GM19395 (cell line): ENCODE measurements around the gene NCAPD2.
"Not testable (repeated sequence)": the region's sequence is repeated elsewhere in the genome, so short reads cannot be mapped to it uniquely, and the experiment has no call there.

ENCODE experiments used
- ATAC-seq: cut with Tn5 transposase; IDR thresholded peaks from one replicate; pipeline ENCODE4 v1.9.1; 2021; ENCODE audit warnings: mild to moderate bottlenecking, moderate library complexity; ENCODE audit not compliant: unreplicated experiment

Gene NCAPD2

DNA sequence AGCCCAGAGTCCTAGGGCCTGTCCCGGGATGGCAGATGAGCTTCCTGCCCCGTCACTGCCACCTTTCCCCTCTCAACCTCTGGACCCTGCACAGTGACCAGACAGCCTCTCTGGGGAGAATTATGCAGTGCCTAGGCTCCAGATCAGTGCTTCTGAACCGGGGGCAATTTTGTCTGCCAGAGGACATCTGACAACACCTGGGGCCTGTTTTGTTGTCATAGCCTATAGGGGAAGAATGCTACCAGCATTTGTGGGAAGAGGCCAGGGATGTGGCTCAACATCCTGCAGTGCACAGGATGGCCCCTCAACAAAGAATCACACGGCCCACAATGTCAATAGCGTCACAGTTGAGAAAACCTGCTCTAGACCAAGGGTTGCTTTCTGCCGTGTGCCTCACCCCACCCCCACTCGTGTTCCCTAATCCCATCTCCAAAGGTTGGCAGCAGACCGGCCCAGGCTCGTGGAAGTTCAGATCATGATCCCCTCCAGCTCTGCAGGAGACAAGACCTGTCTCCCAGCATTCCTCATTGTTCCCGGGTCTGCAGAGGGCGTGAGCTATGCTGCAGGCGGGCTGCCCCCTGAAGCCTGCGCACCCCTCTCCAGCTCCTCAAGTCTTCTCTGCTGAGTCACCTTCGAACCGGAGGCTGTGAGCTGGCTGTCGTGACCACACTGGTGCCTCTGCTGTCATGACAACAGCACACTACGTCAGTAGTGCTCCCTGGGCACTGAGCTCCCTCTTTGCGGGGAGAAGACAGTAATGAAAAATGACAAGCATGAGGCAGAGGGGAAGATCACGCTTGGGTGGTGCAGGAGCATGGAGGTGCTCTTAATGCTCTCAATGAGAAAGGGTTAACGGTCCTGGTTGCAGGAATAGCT is 38.4 kb downstream of the NCAPD2 start:
- no peak for ATAC-seq

GRCh38 chr12:6532927-6533652 is 39.2 kb downstream of the NCAPD2 start:
- peak; percentile 13 for ATAC-seq

GRCh38 chr12:6533653-6533922 is 39.7 kb downstream of the NCAPD2 start:
- ATAC-seq = peak; percentile 13

GRCh38 chr12:6533923-6534694 is 40.2 kb downstream of the NCAPD2 start, which contains the start of gene GAPDH:
Gene GAPDH, plus strand, starts transcription at chr12:6534517. Its CDS starts 316 bp downstream, at chr12:6534833.
- ATAC-seq = peak; percentile 66

DNA sequence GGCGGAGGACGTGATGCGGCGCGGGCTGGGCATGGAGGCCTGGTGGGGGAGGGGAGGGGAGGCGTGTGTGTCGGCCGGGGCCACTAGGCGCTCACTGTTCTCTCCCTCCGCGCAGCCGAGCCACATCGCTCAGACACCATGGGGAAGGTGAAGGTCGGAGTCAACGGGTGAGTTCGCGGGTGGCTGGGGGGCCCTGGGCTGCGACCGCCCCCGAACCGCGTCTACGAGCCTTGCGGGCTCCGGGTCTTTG is 40.7 kb downstream of the NCAPD2 start:
- ATAC-seq = peak; percentile 0

DNA sequence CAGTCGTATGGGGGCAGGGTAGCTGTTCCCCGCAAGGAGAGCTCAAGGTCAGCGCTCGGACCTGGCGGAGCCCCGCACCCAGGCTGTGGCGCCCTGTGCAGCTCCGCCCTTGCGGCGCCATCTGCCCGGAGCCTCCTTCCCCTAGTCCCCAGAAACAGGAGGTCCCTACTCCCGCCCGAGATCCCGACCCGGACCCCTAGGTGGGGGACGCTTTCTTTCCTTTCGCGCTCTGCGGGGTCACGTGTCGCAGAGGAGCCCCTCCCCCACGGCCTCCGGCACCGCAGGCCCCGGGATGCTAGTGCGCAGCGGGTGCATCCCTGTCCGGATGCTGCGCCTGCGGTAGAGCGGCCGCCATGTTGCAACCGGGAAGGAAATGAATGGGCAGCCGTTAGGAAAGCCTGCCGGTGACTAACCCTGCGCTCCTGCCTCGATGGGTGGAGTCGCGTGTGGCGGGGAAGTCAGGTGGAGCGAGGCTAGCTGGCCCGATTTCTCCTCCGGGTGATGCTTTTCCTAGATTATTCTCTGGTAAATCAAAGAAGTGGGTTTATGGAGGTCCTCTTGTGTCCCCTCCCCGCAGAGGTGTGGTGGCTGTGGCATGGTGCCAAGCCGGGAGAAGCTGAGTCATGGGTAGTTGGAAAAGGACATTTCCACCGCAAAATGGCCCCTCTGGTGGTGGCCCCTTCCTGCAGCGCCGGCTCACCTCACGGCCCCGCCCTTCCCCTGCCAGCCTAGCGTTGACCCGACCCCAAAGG is 41.2 kb downstream of the NCAPD2 start:
- peak; percentile 0 for ATAC-seq

DNA sequence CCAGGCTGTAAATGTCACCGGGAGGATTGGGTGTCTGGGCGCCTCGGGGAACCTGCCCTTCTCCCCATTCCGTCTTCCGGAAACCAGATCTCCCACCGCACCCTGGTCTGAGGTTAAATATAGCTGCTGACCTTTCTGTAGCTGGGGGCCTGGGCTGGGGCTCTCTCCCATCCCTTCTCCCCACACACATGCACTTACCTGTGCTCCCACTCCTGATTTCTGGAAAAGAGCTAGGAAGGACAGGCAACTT is 41.7 kb downstream of the NCAPD2 start:
- ATAC-seq = no peak

GRCh38 chr12:6535960-6536847 is 42.3 kb downstream of the NCAPD2 start:
- no peak for ATAC-seq

- ATAC-seq = no peak
Measured at GRCh38 chr12:6536894-6537579, 43.1 kb downstream of the NCAPD2 start.

GRCh38 chr12:6537580-6538419 is 43.9 kb downstream of the NCAPD2 start:
- not testable (repeated sequence) for ATAC-seq

DNA sequence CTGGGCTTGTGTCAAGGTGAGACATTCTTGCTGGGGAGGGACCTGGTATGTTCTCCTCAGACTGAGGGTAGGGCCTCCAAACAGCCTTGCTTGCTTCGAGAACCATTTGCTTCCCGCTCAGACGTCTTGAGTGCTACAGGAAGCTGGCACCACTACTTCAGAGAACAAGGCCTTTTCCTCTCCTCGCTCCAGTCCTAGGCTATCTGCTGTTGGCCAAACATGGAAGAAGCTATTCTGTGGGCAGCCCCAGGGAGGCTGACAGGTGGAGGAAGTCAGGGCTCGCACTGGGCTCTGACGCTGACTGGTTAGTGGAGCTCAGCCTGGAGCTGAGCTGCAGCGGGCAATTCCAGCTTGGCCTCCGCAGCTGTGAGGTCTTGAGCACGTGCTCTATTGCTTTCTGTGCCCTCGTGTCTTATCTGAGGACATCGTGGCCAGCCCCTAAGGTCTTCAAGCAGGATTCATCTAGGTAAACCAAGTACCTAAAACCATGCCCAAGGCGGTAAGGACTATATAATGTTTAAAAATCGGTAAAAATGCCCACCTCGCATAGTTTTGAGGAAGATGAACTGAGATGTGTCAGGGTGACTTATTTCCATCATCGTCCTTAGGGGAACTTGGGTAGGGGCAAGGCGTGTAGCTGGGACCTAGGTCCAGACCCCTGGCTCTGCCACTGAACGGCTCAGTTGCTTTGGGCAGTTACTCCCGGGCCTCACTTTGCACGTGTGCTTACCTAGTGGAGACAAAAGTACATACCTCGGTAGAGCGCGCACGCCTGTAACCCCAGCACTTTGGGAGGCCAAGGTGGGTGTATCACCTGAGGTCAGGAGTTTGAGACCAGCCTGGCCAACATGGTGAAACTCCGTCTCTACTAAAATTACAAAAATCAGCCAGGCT is 44.8 kb downstream of the NCAPD2 start:
- no peak for ATAC-seq

GRCh38 chr12:6539314-6539682 is 45.4 kb downstream of the NCAPD2 start:
- no peak for ATAC-seq

DNA sequence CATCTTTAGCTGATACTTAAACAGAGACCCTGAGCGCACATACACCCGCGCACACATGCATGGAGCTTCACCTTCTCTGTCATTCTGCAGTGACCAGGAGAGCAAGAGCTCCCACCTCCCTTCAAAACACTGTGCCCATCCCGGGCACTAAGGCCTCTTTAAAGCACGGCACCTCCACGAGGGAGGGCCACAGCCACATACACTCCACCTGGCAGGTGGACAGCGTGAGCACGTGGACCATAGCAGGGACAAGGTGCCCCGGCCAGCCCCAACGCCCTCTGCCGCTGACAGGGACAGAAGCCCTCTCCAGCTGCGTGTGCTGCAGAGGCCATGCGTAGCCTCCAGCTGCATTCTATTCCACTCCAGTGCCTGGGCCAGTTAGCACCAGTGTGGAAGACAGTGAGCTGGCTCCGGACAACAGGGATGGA is 45.8 kb downstream of the NCAPD2 start:
- no peak for ATAC-seq

DNA sequence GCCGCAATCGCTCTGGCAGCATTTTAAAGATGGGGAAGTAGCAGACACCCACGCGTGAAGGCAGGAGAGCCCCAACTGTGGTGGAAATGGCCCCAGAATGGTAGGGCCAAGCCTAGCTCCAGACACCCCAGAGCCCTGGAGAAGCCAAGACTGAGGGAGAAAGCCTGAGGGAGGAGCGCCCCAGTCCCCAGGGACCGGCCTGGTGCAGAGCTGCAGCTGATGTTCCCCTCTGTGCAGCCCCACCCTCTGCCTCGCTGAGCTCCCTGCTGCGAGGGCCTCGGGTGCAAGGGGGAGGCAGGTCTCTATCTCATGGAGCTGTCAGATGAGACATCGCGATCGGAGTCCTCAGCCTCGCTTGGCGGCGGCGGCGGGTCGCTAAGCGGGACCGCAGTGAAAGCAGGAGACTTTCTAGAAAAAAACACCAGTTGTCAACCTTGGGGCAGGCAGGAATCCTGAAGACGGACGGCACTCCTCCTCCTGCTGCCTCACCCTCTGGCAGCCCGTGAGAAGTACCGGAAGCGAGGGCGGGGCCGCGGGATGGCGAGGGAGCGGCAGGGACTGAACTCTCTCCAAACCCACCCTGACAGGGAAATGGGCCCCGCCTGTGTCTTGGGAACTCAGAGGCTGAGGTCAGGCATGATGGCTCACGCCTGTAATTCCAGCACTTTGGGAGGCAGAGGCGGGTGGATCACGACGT is 46.4 kb downstream of the NCAPD2 start:
- ATAC-seq = no peak

- ATAC-seq = no peak
Measured at GRCh38 chr12:6541371-6542165, 47.7 kb downstream of the NCAPD2 start.

DNA sequence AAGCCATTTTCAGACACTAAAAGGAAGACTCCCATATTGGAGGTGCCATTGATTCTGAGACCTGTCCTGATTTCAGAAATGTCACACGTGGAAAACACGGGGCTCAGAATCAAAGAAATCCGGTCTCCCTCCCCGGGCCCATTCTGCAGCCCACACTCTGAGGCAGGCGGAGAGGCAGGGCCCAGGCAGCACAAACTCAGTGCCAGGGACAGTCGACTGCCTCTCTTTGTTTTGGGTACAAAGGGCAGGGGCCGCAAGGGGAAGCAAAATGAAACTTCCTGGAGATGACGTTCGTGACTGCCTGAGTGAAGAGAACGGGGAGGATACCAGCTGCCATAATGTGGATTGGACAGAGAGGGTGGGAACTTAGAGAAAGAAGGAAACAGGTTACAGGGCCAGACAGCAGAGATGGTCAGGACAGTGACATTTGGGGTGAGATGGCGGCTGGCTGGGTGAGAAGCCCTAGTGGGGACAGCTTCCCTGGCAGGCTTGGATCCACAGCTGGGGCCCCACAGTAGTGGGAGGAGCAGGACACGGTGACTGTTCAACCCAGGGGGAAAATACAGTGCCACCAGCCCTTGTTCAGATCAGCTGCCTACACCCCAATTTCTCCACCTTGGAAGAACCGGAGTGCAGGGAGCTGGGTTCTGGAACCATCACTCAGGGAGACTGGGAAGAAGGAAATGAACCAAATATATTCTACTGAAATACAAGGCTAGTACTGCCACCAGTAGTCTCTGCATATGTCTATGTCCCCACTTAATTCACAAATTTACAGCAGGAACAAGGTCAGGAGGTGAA is 48.5 kb downstream of the NCAPD2 start:
- no peak for ATAC-seq
